Superior temporal gyrus (tissue), 1 donor: ENCODE results near the gene TNP2.

Experiments used
- DNase-seq: peaks from one replicate; pipeline ENCODE4 v3.0.0-alpha.2; 2016; ENCODE audit errors: extremely low spot score

TNP2 gene

GRCh38 chr16:11256661-11257130 lies 12.4 kb downstream of the TNP2 start:
- no peak for DNase-seq

- DNase-seq, result peak; percentile 78
Measured at GRCh38 chr16:11255737-11256660, 13.1 kb downstream of the TNP2 start, which contains the start of gene SOCS1. TSS of gene SOCS1 (minus strand) at chr16:11256204. CDS start at chr16:11255478, 726 bp downstream.

- no peak for DNase-seq
Measured at GRCh38 chr16:11254913-11255736, 14.0 kb downstream of the TNP2 start.

- DNase-seq, result no peak
Measured at GRCh38 chr16:11253995-11254912, 14.9 kb downstream of the TNP2 start.

GRCh38 chr16:11253009-11253994 lies 15.8 kb downstream of the TNP2 start:
- DNase-seq, result no peak

- DNase-seq, result no peak
Measured at GRCh38 chr16:11252482-11252931, 16.6 kb downstream of the TNP2 start.

GRCh38 chr16:11251525-11252481 lies 17.3 kb downstream of the TNP2 start:
- no peak for DNase-seq

GRCh38 chr16:11250786-11251524 lies 18.2 kb downstream of the TNP2 start:
- DNase-seq, result no peak

- DNase-seq, result no peak
Measured at GRCh38 chr16:11250091-11250785, 18.9 kb downstream of the TNP2 start.

- DNase-seq, result no peak
Measured at GRCh38 chr16:11249233-11250061, 19.7 kb downstream of the TNP2 start.

GRCh38 chr16:11248133-11248532 lies 21.0 kb downstream of the TNP2 start:
- no peak for DNase-seq

- no peak for DNase-seq
Measured at GRCh38 chr16:11245988-11246387, 23.1 kb downstream of the TNP2 start.

- no peak for DNase-seq
Measured at GRCh38 chr16:11245222-11245737, 23.8 kb downstream of the TNP2 start.

GRCh38 chr16:11242658-11243057 lies 26.5 kb downstream of the TNP2 start:
- no peak for DNase-seq

GRCh38 chr16:11241480-11242204 lies 27.5 kb downstream of the TNP2 start:
- no peak for DNase-seq
